ENCODE measurements around the gene HNRNPUL2.
"Not testable (repeated sequence)": the region's sequence is repeated elsewhere in the genome, so short reads cannot be mapped to it uniquely, and the experiment has no call there.

Gene HNRNPUL2

DNA sequence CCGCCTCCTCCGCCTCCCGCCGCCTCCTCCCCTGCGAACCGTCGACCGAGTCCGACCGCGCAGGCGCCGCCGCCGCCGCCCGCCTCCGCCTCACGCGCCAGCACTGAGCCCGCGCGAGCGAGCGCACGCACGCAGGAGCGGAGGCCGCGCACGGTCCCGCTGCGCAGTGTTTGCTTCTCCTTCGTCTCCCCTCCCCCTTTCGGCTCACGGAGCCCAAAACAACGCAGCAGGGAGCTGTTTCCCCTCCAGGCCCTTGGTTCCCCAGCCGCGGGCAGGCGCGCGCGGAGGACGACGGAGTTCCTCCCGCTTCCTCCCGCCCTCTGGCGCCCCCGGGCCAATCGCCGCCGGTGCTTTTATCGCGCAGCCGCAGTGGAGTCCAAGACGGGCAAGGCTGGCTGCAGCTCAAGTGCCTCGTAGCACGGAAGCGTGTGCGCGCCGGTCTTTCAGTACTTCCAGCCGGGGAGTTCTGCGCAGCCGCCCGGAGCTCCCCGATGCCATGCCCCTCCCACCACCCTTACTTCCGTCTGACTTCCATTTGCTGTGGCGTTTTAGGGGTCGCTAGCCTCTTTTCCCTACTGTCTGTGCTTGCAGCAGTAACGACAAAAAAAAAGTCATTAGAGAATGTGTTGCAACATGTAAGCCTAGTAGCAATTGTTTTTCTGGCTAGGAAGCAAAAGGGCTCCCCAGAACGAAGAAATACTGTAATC is at the start of gene HNRNPUL2:
HNRNPUL2 (minus strand) TSS at position 293 of the 707 bp plus-strand sequence. CDS start 301 bp downstream, outside the sequence.
- DNase-seq (ENCODE audit: low spot score) = peak; percentile 99

DNA sequence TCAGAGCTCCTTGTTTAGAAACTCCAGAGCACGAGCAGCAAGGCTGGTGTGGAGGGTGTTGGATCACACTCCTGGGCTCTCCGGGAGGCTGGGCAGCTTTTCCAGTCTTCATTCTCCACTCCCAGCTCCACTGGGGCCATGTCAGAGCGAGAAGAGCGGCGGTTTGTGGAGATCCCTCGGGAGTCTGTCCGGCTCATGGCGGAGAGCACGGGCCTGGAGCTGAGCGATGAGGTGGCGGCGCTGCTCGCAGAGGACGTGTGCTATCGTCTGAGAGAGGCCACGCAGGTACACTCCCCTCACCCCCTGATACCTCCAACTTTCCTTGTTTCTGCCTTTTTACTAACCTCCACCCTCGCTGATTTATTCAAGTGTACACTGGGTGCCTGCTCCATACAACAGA is 48.4 kb upstream of the HNRNPUL2 start:
- DNase-seq (ENCODE audit: low spot score) = no peak

DNA sequence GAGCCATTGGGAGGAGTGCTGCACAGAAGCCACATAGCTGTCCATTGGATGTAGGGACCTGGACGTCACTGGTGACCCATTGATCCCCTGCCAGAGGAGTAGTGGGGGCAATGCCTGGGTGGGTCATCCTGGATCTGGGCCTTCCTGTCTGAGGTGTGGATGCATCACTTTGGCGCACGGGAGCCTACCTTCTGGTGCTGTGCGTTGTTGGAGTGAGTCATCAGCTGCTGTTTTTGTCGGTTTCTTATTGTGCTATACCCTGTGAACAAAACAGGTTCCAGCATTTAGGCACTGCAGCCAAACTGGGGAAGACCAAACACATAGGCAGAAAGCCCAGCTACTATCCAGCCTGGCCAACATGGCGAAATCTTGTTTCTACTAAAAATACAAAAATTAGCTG is 47.1 kb upstream of the HNRNPUL2 start:
- no peak for DNase-seq (ENCODE audit: low spot score)

DNA sequence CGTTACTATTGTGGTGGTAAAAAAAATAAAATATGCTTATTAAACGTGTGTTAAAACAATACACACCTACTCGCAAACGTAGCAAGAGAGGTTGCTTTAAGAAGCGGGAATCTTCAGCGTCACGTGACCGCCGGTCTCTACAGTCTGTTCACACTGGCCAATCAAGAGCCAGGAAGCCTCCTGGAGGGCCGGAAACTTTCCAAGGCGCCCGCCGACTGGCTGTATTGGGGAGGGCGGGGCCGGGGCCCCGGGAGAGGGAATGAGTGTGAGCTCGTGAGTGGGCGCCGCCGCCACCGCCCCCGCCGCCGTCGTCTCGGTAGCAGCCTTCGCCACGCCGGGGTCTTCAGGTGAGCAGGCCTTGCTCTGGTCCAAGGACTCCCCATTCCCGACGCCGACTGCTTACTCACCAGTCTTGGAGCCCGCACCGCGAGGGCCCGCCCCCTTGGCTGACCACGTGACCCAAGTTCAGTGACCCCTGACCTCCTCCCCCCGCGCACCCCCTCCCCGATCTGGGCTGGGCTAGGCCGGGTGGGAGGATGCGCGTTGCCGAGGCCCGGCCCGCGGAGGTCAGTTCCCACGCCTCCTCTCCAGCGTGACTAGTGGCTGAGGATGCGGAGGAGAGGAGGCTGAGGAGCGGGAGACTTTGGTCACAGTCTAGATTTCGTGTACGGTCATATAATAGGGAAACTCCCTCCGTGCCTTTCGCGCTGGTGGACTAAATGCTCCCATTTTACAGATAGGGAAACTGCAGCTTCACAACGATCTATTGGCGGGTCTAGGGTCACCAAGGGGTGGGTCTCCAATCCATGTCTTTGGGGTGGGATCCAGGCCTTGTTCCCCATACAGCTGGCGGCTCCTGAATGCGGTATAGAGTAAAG is 44.1 kb upstream of the HNRNPUL2 start, which contains the start of gene TAF6L:
TAF6L (plus strand) TSS at position 253 of the 878 bp plus-strand sequence. CDS start 4,388 bp downstream, outside the sequence.
- peak; percentile 97 for DNase-seq (ENCODE audit: low spot score)

DNA sequence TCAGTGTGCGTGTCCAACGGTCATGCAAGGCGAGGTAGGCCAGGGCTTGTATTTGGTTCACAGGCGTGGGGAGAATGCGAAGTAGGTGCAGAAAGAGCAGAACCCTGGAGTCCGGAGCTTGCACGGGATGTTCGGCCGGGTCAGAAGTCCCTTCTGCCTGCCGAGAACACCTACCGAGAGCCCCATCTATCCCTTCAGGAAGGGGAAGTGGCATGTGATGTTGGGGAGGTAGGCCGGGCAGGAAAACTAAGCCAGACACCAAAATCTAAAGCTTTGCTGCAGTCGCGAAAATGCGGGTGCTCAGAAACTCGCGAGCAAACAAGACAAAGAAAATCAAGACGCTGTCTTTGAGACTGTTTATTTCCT is 43.5 kb upstream of the HNRNPUL2 start:
- no peak for DNase-seq (ENCODE audit: low spot score)

DNA sequence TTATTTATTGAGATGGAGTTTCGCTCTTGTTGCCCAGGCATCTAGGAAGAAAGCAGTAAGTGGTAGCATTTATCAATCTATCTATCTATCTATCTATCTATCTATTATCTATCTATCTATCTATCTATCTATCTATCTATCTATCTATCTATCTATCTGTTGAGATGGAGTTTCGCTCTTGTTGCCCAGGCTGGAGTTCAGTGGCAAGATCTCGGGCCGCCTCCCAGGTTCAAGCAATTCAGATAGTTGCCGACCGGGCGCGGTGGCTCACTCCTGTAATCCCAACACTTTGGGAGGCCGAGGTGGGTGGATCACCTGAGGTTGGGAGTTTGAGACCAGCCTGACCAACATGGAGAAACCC is 33.6 kb upstream of the HNRNPUL2 start:
- not testable (repeated sequence) for DNase-seq (ENCODE audit: low spot score)

DNA sequence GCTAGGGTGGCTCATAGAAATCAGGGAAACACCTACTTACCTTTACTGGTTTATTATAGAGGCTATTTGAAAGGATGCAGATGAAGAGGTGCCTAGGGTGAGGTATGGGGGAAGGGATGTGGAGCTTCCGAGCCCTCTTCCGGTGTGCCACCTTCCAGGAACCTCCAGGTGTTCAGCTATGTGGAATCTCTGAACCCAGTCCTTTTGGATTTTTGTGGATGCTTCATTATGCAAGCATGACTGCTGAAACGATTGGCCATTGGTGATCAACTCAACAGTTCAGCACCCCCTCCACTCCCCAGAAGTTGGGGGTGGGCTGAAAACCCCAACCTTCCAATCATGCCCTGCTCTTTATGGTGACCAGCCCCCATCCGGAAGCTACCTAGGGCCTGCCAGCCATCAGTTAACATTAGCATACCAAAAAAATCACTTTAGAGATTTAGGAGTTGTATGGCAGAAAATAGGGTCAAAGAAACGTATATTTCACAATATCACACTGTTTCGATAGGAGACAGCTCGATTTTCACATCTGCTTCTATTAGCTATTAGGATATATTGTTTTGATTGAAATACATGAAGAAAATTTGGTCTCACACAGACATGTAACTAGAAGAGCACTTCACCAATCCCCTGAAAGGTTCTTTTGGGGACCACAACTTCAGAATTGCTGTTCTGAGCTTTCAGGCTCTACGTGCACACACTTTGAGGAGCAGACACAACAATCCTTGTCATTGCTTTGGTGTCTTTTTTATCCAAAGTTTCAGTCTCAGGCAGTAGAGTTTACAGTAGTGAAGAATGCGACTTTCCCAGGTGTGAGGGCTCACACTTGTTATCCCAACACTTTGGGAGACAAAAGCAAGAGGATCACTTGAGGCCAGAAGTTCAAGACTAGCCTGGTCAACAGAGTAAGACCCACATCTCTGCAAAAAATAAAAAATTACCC is 30.9 kb upstream of the HNRNPUL2 start:
- DNase-seq (ENCODE audit: low spot score) = no peak

DNA sequence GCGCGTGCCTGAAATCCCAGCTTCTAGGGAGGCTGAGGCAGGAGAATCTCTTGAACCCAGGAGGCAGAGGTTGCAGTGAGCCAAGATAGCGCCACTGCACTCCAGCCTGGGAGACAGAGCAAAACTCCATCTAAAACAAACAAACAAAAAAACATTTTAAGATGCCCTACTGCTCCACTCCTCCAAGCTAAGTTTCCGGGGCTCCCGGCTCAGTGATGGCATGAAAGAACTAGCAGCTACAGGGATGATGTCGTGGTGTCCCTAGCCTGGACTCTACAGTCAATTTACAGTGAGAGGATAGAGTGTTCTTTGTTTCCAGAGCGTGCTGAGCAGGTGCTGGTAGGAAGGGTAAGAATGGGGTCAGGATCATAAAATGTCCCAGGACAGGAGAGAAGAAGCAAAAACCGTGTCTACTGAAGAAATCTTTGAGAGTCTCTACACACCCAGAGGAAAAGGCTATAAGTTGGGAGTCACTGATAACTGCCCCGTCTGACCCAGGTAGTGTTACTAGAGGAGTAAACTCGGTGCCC is 27.9 kb upstream of the HNRNPUL2 start:
- no peak for DNase-seq (ENCODE audit: low spot score)

DNA sequence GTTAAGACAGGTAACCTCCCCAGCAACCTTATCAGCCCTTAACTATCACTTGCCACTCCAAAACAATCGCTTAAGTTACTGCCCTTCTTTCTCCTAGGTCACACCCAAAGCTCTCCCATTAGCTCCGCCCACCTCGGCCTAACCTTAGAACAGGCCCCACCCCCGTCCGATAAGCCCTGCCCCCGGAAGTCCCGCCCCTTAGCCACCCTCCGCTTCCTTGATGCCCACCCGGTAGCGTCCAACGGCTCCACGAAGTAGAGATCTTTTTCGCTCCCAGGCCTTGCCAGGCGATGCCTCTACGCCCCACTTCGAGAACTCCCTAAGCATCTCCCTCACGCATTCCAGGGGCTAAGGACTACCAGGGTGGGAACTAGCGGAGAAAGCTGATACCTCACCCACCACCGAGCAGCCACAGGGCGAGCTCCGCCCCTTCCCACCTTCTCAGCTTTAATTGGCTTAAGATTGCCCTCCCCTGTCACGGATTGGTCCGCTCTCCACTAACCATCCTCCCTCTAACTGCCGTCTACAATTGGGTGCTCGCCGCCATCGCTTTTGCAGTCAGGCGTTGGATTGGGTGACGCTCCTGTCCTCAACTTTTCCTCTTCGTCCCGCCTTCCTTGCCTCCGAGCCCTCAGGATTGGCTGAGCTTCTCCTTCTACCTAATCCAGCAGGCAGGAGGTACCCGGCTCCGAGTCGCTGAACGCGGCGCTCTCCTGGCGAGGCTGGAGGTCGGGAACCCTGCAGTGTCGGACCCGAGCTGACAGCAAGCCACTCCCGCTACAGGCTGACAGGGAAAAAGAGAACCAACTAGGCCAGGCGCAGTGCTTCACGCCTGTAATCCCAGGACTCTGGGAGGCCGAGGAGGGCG is 26.7 kb upstream of the HNRNPUL2 start, which contains the start of gene ZBTB3:
ZBTB3 (minus strand) TSS at position 425 of the 868 bp plus-strand sequence. CDS start 496 bp downstream, outside the sequence.
- peak; percentile 100 for DNase-seq (ENCODE audit: low spot score)

DNA sequence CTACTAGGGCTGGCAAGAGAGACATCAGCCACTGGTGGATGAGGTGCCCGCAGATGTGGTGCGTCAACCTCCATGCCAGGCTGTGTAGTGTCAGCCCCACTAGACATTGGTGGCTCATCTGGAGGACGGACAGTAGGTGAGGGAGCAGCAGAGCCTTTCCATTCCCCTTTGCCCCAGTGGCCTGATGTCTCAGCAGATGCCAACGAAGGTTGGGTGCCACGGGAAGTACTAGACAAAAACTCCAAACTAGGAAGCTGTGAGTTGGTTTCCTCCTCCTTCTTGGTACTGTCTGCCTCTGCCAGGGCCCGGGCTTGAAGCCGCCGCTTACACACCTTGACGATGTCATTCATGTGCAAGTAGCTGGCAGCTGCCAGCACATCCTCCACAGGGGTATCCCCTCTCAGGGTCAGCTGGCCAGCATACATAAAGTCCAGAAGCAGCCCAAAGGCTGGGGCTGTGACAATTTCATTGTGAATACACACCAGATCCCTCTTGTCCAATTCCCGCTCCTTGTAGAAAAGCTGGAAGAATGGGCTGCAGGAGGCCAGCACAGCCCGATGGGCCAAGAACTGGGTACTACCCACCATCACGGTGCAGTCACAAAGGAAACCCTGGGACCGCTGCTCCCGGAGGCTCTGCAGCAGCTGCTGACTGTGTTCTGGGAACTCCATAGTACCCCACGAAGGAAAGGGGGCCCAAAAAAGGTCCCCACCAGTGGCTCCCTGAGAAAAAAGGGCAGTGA is 25.9 kb upstream of the HNRNPUL2 start:
- no peak for DNase-seq (ENCODE audit: low spot score)

DNA sequence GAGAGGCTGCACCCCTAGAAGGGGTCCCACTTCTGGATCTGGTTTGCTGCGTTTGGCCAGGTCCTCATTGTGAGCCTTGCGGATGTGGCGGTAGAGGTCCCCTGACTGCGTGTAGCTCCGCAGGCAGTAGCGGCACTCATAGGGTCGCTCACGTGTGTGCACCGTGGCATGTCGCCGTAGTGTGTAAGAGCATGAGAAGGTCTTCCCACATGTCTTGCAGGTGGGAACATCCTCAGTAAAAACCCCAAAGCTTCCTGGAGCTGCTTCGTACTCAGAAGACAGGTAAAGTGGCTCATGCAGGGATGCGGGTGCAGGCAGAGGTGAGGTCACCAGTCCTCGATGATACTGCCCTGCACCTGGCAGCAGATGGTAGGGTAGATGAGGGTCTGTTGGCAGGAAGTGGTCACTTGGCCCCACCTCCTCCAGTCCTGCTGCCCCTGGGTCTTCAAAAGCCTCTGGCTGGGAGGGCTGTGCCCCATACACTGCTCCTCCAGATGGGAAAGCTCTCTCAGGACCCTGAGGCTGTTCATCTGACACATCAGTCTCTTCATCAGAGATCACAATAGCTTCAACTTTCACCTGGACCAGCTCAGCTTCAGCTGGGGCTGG is 25.0 kb upstream of the HNRNPUL2 start:
- no peak for DNase-seq (ENCODE audit: low spot score)

DNA sequence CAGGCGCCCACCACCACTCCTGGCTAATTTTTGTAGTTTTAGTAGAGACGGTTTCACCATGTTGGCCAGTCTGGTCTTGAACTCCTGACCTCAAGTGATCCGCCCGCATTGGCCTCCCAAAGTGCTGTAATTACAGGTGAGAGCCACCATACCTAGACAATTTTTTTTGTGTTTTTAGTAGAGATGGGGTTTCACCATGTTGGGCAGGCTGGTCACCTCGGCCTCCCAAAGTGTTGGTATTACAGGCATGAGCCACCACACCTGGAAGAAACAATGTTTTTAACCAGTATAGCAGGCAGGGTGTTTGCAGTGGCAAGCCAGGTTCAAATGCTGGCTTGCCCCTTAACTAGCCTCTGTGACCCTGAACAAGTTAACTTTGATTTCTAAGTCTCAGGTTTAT is 22.7 kb upstream of the HNRNPUL2 start:
- DNase-seq (ENCODE audit: low spot score) = not testable (repeated sequence)

DNA sequence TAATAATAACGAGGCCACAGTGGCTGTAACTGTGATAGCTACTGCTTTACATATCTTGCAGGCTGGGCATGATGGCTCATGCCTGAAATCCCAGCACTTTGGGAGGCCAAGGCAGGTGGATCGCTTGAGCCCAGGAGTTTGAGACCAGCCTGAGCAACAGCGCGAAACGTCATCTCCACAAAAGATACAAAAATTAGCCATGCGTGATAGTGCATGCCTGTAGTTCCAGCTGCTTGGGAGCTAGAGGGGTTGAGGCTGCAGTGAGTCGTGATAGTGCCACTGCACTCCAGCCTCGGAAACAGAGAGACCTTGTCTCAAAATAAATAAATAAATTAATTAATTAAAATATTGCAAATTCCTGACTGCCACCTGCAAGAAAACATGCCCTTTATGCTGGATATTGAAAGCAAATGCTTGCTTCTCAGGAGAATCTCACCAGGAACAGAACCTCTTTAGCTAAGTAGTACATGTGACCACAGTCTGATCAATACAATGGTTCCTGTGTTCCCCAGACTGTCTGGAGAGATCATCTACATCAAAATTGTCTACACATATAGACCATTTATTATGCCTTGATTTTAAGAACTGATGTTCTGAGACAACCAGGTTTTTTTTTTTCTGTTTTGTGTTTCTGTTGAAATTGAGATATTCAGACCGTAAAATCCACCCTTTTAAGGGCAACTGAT is 20.4 kb upstream of the HNRNPUL2 start:
- peak; percentile 31 for DNase-seq (ENCODE audit: low spot score)

DNA sequence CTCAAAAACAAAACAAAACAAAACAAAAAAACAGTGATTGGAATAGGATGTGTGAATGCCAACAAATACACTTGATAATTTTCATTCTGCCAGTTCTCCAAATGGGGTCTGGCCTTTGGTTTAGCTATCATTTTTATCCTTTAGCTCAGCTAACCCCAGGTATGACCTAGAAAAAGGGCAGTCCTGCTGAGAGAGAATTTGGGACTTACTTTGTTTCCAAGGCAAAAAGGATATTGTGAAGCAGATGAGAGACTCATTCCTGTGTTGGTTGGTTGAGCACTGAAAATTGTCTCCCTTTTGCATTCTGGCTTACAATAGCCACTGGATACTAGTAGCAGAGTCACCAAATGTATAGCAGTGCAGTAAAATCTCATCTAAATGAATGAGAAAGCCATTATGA is 9.9 kb upstream of the HNRNPUL2 start:
- no peak for DNase-seq (ENCODE audit: low spot score)

DNA sequence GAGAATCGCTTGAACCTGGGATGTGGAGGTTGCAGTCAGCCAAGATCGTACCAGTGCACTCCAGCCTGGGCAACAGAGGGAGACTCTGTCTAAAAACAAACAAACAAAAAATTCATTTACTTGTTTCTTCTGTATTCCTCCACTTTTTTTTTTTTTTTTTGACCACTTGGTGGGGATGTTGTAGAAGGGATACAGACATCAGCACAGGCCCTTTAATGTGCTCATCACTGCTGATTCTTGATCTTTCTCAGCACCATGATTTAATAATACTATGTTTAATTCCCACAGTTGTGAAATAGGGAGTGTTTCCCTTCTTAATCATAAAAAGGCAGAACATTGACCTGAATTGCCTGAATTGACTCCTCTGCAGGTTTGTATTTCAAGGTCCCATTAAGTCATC is 5.6 kb upstream of the HNRNPUL2 start:
- DNase-seq (ENCODE audit: low spot score) = no peak

DNA sequence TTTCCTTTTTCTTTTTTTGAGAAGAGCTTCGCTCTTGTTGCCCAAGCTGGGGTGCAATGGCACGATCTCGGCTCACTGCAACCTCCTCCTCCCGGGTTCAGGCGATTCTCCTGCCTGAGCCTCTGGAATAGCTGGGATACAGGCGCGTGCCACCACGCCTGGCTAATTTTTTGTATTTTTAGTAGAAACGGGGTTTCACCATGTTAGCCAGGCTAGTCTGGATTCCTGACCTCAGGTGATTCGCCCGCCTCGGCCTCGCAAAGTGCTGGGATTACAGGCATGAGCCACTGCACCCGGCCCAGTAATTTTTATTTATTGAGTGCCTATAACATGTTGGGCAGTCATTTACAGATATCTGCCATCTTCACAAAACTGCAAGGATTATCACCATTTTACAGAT is 2.8 kb upstream of the HNRNPUL2 start:
- DNase-seq (ENCODE audit: low spot score) = not testable (repeated sequence)

DNA sequence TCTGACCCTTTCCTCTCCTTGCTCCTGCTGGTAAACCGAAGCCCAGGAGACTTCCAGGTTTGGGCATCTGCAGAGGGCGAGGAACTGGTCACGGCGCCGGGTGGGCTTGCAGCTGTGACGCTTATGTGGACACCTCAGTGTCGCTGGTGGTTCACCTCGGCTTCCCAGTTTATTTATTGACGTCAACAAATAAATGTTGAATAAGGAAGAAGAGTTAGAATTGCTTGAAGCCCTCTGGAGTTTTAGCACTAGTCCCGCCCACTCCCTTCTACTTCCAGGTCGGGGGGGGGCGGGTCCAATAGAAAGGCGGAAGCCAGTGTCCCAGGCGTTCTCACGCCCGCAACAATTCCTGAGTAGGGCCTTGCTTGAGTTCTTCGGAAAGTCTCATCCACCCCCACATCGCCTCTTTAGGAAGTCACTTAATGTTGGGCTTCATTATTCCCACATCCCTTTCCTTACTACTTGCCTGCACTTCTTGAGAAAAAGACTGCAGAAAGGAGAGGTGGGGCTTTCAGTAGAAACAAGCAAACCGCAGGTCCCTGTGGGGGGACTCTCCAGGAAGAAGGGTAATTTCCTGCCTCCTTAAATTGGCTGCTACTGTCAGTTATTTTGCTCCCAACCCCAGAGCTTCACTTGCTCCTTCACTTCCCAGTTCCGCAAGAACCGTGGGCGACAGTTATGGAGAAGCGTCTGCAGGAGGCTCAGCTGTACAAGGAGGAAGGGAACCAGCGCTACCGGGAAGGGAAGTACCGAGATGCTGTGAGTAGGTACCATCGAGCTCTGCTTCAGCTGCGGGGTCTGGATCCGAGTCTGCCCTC is 1.1 kb upstream of the HNRNPUL2 start, which contains the start of gene TTC9C:
TTC9C (plus strand) TSS at position 316 of the 818 bp plus-strand sequence; CDS start at position 679, 363 bp downstream.
- peak; percentile 85 for DNase-seq (ENCODE audit: low spot score)

DNA sequence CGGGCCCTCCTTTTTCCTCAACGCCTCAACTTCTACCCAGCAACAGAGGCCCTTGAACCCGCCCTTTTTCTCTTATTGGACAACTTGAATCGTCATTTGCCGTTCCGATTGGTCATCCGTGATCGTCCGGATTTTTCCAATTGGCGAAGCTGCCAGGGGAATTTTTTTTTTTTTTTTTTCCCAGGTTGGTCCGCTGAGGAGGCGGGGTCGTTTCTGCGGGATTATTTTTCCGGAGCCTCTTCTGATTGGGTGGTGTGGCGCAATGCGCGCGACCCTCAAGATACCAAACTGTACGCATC is 564 bp upstream of the HNRNPUL2 start:
- peak; percentile 98 for DNase-seq (ENCODE audit: low spot score)

Data from kidney tubule cell (primary cell).